GM04504 (cell line): ENCODE data around the gene MECP2.
A peak's percentile ranks its signal among the peaks of the same experiment; 100 is the strongest.
"Not testable (repeated sequence)": the region's sequence is repeated elsewhere in the genome, so short reads cannot be mapped to it uniquely, and the experiment has no call there.

Source experiments
- DNase-seq: peaks from one replicate; pipeline ENCODE4 v3.0.0-alpha.2; 2012; ENCODE audit warnings: low read depth

The MECP2 gene

GRCh38 chrX:153993079-153993478 is 104.4 kb downstream of the MECP2 start:
- no peak for DNase-seq

GRCh38 chrX:153992180-153992579 is 105.3 kb downstream of the MECP2 start:
- no peak for DNase-seq

- DNase-seq = no peak
These were observed 106.4 kb downstream of the MECP2 start for GRCh38 chrX:153991013-153991580.

- DNase-seq = no peak
These were observed 107.4 kb downstream of the MECP2 start for GRCh38 chrX:153989973-153990655.

- no peak for DNase-seq
These were observed 109.0 kb downstream of the MECP2 start for GRCh38 chrX:153988493-153988892.

- DNase-seq = no peak
These were observed 113.0 kb downstream of the MECP2 start for GRCh38 chrX:153984351-153985178.

GRCh38 chrX:153983321-153983801 is 114.2 kb downstream of the MECP2 start:
- DNase-seq = no peak

GRCh38 chrX:153981771-153982533 is 115.6 kb downstream of the MECP2 start:
- no peak for DNase-seq

- DNase-seq = no peak
These were observed 116.3 kb downstream of the MECP2 start for GRCh38 chrX:153981231-153981630.

- not testable (repeated sequence) for DNase-seq
These were observed 117.1 kb downstream of the MECP2 start for GRCh38 chrX:153980394-153980793.

GRCh38 chrX:153974726-153975286 is 122.7 kb downstream of the MECP2 start:
- DNase-seq = no peak

- DNase-seq = no peak
These were observed 123.4 kb downstream of the MECP2 start for GRCh38 chrX:153974003-153974725.

GRCh38 chrX:153973127-153974002 is 124.2 kb downstream of the MECP2 start:
- DNase-seq = no peak

GRCh38 chrX:153972368-153973126 is 125.0 kb downstream of the MECP2 start, which contains the start of gene TMEM187:
TSS of gene TMEM187 (plus strand) at chrX:153972754. CDS start at chrX:153982063, 9,309 bp downstream.
- peak; percentile 74 for DNase-seq
